Raji (cell line): Measurements from ENCODE around the gene TNFSF12.

ENCODE experiments used
- POLR2A ChIP-seq: IDR thresholded peaks from 2 replicates; pipeline ENCODE4 v1.6.1; 2011; ENCODE audit warnings: low read depth, low read length, control low read depth; ENCODE audit not compliant: insufficient read depth

TNFSF12 gene

GRCh38 chr17:7586673-7587419, 38.0 kb downstream of the TNFSF12 start:
- TF ChIP-seq POLR2A: no peak

DNA sequence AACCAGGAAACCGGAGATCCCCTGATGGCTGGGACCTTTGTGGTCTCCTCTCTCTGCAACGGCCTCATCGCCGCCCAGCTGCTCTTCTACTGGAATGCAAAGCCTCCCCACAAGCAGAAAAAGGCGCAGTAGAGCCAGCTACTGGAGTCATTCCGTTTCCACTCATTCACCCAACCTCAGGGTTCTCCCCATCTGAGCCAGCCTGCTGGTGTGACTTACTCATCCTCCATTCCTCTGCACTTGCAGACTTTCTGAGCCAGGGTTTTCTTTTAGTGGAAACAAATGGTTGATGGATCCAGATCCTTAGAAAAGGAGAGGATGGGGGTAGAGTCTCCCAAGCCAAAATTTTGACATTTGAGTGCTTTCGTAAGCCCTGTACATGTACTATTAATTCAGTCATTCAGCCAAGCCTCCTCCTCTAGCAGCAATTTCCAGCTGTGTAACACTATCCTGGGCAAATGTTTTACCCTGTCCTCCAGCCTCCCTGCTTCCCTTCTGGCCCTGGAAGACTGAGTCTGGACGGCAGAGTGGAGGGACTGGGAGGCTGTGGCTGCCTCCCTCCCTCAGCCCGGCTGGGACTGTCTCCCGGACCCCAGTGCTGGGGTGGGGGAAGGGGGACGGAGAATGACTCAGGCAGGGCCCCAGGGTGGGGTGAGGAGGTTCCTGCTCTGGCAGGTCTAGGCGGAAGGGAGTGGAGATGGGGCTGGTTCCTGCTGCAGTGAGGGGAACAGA, 38.7 kb downstream of the TNFSF12 start:
- no peak for TF ChIP-seq POLR2A

- TF ChIP-seq POLR2A: no peak
Observed at GRCh38 chr17:7588553-7589203, 39.8 kb downstream of the TNFSF12 start.

DNA sequence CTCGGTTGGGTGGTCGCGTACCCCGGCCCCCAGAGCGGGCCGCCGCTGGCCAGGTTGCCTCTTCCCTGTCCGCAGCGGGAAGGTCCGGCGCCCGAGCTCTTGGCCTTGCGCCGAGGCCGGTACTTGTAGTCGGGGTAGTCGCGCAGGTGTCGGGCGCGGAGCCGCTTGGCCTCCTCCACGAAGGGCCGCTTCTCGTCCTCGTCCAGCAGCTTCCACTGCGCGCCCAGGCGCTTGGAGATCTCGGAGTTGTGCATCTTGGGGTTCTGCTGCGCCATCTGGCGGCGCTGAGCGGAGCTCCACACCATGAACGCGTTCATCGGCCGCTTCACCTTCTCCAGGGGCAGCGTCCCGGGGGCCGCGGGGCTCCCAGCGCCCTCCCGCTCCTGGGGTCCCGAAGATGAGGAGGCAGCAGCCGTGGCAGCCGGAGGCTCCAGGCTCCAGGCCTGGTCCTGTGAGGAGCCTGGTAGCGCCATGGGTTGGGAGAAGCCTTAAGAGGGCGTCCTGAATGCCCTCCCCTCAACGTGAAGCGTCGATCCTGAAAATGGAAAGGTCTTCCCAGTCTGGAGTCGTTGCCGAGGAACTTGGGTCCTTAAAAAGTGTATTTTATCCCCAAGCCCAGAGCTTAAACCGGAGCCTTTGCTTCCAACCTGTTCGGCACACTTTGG, 40.5 kb downstream of the TNFSF12 start:
- no peak for TF ChIP-seq POLR2A

DNA sequence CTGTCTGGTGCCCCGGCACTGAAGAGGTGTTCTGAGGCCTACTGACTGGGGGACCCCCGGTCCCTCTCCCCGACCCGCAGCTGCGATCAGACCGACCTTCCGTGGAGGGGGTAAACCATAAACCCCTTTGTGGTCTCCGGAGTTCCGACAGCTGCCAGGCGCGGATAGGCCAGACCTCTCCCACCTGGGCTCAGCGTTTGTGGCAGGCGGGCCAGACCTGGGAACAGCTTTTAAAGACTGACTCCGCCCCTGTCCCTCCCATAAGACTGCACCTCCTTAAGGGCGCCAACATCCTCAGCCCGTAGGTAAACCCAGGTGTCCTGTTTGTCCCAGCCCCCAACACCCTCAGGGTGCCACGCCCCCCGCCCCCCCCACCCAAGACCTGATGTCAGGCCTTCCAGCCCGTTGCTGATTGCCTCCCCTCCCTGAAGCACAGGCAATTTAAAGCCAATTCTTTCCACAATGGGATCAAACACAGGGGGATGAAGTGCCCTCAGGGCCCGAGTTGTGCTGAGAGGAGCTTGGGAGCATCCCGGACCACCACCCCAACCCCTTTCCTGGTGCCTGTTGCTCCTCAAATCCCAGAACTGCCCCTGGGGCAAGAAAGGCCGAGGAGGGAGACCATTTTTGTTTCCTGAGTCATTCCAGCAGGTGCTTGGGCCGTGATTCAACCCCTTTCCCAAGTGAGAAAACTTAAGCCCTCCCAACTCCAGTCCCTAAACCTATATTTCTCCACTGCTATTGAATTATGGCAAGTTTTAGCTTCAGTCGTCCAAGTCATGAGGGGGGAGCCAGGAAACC, 41.2 kb downstream of the TNFSF12 start, which contains the start of gene SOX15:
Gene SOX15, minus strand, starts transcription at position 204 of the 801 bp plus-strand sequence. CDS start 418 bp downstream, outside the sequence.
- TF ChIP-seq POLR2A: no peak

GRCh38 chr17:7590743-7591142, 41.9 kb downstream of the TNFSF12 start:
- no peak for TF ChIP-seq POLR2A

- TF ChIP-seq POLR2A: no peak
Observed at GRCh38 chr17:7591596-7591995, 42.7 kb downstream of the TNFSF12 start.

- no peak for TF ChIP-seq POLR2A
Observed at GRCh38 chr17:7592422-7593021, 43.7 kb downstream of the TNFSF12 start.

DNA sequence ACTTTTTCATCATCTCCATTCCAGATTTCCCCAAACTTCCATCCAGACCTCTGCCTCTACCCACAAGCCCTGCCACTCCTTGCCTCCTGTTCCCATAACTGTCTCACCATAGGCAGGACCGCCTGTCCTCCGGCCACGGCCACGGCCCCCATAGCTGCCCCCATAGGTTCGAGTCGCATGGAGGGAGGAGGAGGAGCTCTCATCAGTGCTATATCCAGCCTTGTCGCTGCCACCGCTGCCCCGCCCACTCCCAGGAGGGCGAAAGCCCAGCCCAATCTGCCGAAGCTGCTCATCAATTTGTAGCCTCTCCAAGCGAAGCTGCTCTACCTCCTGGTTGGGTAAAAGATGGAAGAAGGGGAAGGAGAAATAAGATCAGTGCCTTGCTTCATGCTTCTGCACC, 44.4 kb downstream of the TNFSF12 start:
- TF ChIP-seq POLR2A: no peak

DNA sequence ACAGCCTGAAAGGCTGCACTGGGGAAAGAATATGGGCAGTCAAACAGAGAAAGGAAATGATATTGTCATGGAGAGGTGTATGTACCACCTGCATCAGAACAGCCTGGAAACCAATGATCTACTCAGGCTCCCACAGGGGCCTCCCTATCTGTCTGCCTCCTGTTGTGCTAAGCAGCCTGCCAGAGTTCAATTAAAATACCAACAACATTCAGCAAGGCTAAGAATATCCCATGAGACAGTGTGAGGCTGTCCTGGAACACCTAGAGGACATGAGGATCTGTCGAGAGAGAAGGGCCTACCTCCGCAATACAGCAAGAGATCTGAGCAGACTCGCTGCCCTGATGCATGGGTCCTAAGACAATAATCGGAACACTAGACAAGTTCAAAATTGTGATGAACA, 57.4 kb downstream of the TNFSF12 start:
- no peak for TF ChIP-seq POLR2A
